Subcutaneous abdominal adipose tissue (tissue), 5 donors: ENCODE data around the gene RIPOR2.
"Not testable (repeated sequence)": the region's sequence is repeated elsewhere in the genome, so short reads cannot be mapped to it uniquely, and the experiment has no call there.

Experiments used
- H3K27ac ChIP-seq: one replicate; pipeline ENCODE4 v1.7.0; 2013; ENCODE audit warnings: low read depth, mild to moderate bottlenecking, inconsistent platforms, low read length, moderate library complexity
- H3K27me3 ChIP-seq, 5 donors: one replicate each; pipeline ENCODE4 v1.7.0; 2013; ENCODE audit warnings: low read length in 5 of 5, inconsistent platforms in 1 of 5; ENCODE audit not compliant: control insufficient read depth in 5 of 5, insufficient read depth in 4 of 5
- H3K36me3 ChIP-seq, 5 donors: one replicate each; pipeline ENCODE4 v1.7.0; 2013; ENCODE audit warnings: low read length in 5 of 5; ENCODE audit not compliant: control insufficient read depth in 5 of 5, insufficient read depth in 5 of 5
- H3K4me1 ChIP-seq, 5 donors: one replicate each; pipeline ENCODE4 v1.7.0; 2013; ENCODE audit warnings: low read length in 5 of 5, mild to moderate bottlenecking in 3 of 5, moderate library complexity in 1 of 5; ENCODE audit not compliant: control insufficient read depth in 5 of 5, insufficient read depth in 5 of 5
- H3K4me3 ChIP-seq, 5 donors: one replicate each; pipeline ENCODE4 v1.7.0; 2013; ENCODE audit warnings: low read length in 5 of 5, low read depth in 1 of 5
- H3K9ac ChIP-seq, 5 donors: one replicate each; pipeline ENCODE4 v1.7.0; 2013; ENCODE audit warnings: low read length in 5 of 5, mild to moderate bottlenecking in 4 of 5, moderate library complexity in 3 of 5
- H3K9me3 ChIP-seq, 5 donors: one replicate each; pipeline ENCODE4 v1.7.0; 2013; ENCODE audit warnings: low read length in 5 of 5; ENCODE audit not compliant: control insufficient read depth in 5 of 5
- donor health status: healthy.
- donor health status: healthy.
- donor health status: healthy.
- donor health status: healthy.
- donor health status: healthy.

Gene RIPOR2

DNA sequence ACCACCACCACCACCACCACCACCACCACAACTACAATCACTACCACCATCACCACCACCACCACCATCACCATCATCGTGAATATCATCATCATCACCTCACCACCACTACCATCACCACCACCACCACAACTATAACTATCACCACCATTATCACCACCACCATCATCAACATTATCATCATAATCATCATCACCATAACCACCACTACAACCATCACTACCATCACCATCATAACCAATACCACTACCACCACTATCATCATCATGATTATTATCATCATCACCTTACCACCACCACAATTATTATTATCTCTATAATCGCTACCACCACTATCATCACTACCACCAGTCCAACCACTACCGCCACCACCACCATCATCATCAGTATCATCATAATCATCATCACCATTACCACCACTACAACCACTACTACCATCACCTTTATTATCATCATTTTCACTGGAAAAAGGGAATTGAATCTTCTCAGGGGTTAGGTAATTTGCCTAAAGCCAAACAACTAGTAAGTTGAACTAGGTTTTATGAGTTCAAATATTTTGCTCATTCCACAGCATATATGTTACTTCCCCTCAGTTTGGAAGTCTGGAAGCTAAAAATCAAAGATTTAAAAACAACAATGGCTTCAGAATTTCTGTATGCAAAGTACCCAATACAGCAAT, 8.3 kb downstream of the RIPOR2 start:
- no peak overlapping the region for H3K4me3 ChIP-seq
- H3K4me1 ChIP-seq, result peaks cover 7 to 31% (median 29%) of the 10 kb centered on the region in 5 donors

GRCh38 chr6:24926647-24927046, 9.1 kb downstream of the RIPOR2 start:
- H3K9me3 ChIP-seq, H3K9ac ChIP-seq, H3K27ac ChIP-seq, H3K36me3 ChIP-seq, H3K27me3 ChIP-seq, H3K4me3 ChIP-seq: not testable (repeated sequence)
- peaks cover 7 to 28% (median 26%) of the 10 kb centered on the region in 5 donors for H3K4me1 ChIP-seq

More for the DNA sequence above, 8.3 kb downstream of the RIPOR2 start:
- no peaks in the 10 kb centered on the region for H3K9me3 ChIP-seq
- no peak overlapping the region for H3K27ac ChIP-seq
- H3K36me3 ChIP-seq, result no peaks in the 10 kb centered on the region
- no peak overlapping the region for H3K9ac ChIP-seq
- H3K27me3 ChIP-seq, result no peaks in the 10 kb centered on the region

DNA sequence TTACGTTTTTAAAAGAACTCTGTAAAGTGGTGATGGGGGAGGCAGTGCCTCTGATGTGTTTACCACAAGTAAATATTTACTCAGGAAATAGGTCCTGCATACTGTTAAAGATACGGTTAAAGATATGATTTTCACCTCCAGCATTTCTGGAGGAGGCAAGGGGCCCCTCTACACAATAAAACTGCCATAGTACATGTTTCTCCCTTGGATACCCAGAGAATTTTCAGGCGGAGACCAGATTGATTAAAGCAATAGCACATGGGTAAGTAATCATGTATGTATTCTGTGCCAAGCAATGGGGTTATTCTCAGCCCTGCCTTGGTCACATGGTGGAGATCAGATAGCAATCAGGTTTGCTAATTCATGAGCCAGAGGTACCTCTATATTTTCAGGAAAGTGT, 9.6 kb downstream of the RIPOR2 start:
- Histone ChIP-seq H3K27ac (no peak overlapping the region), H3K4me3 (no peak overlapping the region), H3K9me3 (no peaks in the 10 kb centered on the region), H3K27me3 (no peaks in the 10 kb centered on the region), H3K9ac (no peak overlapping the region), H3K36me3 (no peaks in the 10 kb centered on the region), H3K4me1 (peaks cover 5 to 23% (median 22%) of the 10 kb centered on the region in 5 donors)

DNA sequence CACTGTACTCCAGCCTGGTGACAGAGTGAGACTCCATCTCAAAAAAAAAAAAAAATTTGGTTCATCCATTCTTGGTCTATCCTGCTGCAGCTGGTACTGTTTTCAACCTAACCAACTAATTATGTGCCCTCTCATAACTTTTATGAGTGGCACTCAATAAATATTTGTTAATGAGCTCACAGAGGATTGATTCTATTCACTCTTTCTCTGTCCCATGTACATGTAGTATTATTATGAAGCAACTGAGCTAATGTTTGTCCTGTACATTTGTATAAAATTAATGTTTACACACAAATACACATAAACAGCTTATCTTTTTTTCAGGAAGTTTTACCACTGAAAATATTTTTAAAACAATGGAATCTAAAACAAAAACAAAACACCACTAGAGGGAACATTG, 10.1 kb downstream of the RIPOR2 start:
- Histone ChIP-seq H3K9ac (no peak overlapping the region), H3K4me1 (peaks cover 5 to 18% (median 16%) of the 10 kb centered on the region in 5 donors)

GRCh38 chr6:24924580-24925356, 11.0 kb downstream of the RIPOR2 start:
- no peaks in the 10 kb centered on the region for H3K9me3 ChIP-seq

More for the DNA sequence above, 10.1 kb downstream of the RIPOR2 start:
- Histone ChIP-seq H3K9me3 (no peaks in the 10 kb centered on the region), H3K27me3 (no peaks in the 10 kb centered on the region), H3K4me3 (no peak overlapping the region), H3K27ac (no peak overlapping the region), H3K36me3 (no peaks in the 10 kb centered on the region)

GRCh38 chr6:24923885-24924401, 11.8 kb downstream of the RIPOR2 start:
- H3K4me1 ChIP-seq, result peaks cover 0 to 7% (median 6%) of the 10 kb centered on the region in 5 donors
- H3K9ac ChIP-seq, result no peak overlapping the region
- H3K27ac ChIP-seq, result no peak overlapping the region
- H3K36me3 ChIP-seq, result no peaks in the 10 kb centered on the region
- H3K9me3 ChIP-seq, result no peaks in the 10 kb centered on the region
- H3K4me3 ChIP-seq, result no peak overlapping the region
- no peaks in the 10 kb centered on the region for H3K27me3 ChIP-seq

More at GRCh38 chr6:24924580-24925356, 11.0 kb downstream of the RIPOR2 start:
- H3K27ac ChIP-seq, result no peak overlapping the region
- no peaks in the 10 kb centered on the region for H3K36me3 ChIP-seq
- H3K27me3 ChIP-seq, result no peaks in the 10 kb centered on the region
- peaks cover 0 to 9% (median 7%) of the 10 kb centered on the region in 5 donors for H3K4me1 ChIP-seq
- no peak overlapping the region for H3K4me3 ChIP-seq
- H3K9ac ChIP-seq, result no peak overlapping the region

DNA sequence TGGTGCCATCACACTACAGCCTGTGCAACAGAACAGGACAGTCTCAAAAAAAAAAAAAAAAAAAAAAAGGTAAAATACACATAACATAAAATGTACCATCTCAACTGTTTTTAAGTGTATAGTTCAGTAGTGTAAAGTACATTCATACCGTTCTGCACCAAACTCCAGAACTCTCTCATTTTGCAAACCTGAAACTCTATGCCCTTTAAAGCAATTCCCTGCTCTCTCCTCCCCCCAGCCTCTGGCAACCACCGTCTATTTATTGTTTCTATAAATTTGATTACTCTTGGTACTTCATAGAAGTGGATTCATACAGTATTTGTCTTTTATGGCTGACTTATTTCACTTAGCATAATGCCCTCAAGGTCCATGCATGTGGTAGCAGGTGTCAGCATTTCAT, 12.9 kb downstream of the RIPOR2 start:
- Histone ChIP-seq H3K27ac (no peak overlapping the region), H3K9me3 (no peaks in the 10 kb centered on the region), H3K27me3 (no peaks in the 10 kb centered on the region), H3K36me3 (no peaks in the 10 kb centered on the region), H3K4me1 (peaks cover 0 to 12% (median 11%) of the 10 kb centered on the region in 5 donors), H3K4me3 (no peak overlapping the region), H3K9ac (no peak overlapping the region)

DNA sequence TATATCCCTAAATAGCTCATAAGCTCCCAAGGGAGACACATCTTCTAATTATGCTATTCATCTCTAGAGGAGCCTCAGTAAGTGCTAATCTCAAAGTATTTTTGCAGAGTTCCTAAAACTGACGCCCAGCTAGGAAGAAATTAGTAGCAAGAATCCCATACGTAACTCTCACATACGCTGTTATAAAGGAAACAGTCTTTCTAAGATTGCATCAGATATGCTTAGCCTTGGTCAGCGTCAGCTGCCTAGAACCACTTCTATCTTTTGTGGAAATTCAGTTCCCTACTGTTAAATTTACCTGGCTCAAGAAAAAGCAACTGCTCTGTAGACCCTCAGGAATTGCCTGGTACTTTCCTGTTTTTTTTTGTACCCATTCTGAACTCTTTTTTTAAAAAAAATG, 13.6 kb downstream of the RIPOR2 start:
- no peaks in the 10 kb centered on the region for H3K9me3 ChIP-seq
- H3K27me3 ChIP-seq, result no peaks in the 10 kb centered on the region
- no peaks in the 10 kb centered on the region for H3K36me3 ChIP-seq
- H3K9ac ChIP-seq, result no peak overlapping the region
- no peak overlapping the region for H3K27ac ChIP-seq
- H3K4me3 ChIP-seq, result no peak overlapping the region
- peaks cover 0 to 12% (median 11%) of the 10 kb centered on the region in 5 donors for H3K4me1 ChIP-seq

GRCh38 chr6:24920136-24920535, 15.6 kb downstream of the RIPOR2 start:
- H3K27ac ChIP-seq, result no peak overlapping the region
- no peak overlapping the region for H3K9ac ChIP-seq
- H3K36me3 ChIP-seq, result no peaks in the 10 kb centered on the region
- no peaks in the 10 kb centered on the region for H3K9me3 ChIP-seq
- no peaks in the 10 kb centered on the region for H3K27me3 ChIP-seq
- no peak overlapping the region for H3K4me3 ChIP-seq
- H3K4me1 ChIP-seq, result peaks cover 0 to 12% (median 11%) of the 10 kb centered on the region in 5 donors
